ENCODE results near the gene ERC2. TPM values are rescaled to one million over a fixed set of nuclear protein-coding genes. Genes with fewer than 3 reads are reported as not detected.

Gene ERC2
- total and polyA plus RNA-seq, 2 donors (not counting 3 experiments of a cell fraction or from before 2014, with no cell fraction given): 5.6 to 15.5 TPM

DNA sequence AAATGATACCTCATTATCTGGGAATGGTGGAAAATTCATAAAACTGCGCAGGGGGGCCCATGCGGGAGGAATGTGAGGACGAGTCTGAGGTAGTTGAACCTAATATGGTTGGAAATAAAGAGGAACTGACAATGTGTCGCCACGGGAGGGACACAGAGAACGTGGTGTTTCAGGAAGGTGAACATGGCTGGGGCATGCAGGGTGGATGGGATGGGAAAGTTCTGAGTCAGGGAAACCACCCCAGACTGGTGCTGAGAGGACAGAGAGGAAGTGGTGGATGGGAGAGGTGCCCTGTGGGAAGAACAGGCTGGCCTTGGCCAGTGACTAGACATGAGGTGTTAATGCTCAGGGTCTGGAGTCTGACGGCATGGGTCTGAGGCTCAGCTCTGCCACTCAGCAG is 844.0 kb downstream of the ERC2 start:
- dilution Hi-C loops (cut with MboI; ENCODE audit: extremely low pct_ligation_motif_present, low sequenced_read_pairs): no loop called here
- no peaks in the 10 kb centered on the region for H3K27me3 ChIP-seq (ENCODE audit: control insufficient read depth in 2 of 2, insufficient read depth in 2 of 2, low read length in 2 of 2)
- no peaks in the 10 kb centered on the region for H3K9me3 ChIP-seq (replicated peaks; ENCODE audit: control insufficient read depth, insufficient read depth, low read length)
- H3K9me1 ChIP-seq (replicated peaks; ENCODE audit: control insufficient read depth, extremely low read depth, insufficient read depth, low read length): no peaks in the 10 kb centered on the region
- no TSS peak for BruUV-seq (replicated peaks)
- ChIA-PET CTCF (no interaction called here), POLR2A (no interaction called here)
- no peak overlapping the region for H3K9ac ChIP-seq (replicated peaks; ENCODE audit: extremely low read depth, insufficient read depth, low read length)
- H3K27ac ChIP-seq (ENCODE audit: insufficient read depth, low read depth, low read length): no peak overlapping the region
- intact Hi-C loops (cut with micrococcal nuclease): loop anchor here (5.0 kb wide), 1 partner anchor 137 kb away; the partner anchor contains the start of gene WNT5A
- H3K4me3 ChIP-seq (replicated peaks in 1 of 3; ENCODE audit: insufficient read depth in 1 of 3, low read depth in 1 of 3, low read length in 3 of 3): no peak overlapping the region
- no peaks in the 10 kb centered on the region for H4K20me1 ChIP-seq (replicated peaks; ENCODE audit: control insufficient read depth, extremely low read depth, insufficient read depth, low read length)
- DNase-seq (ENCODE audit: low read depth, low spot score) (no peak), FAIRE-seq (no peak)
- peaks cover 15% of the 10 kb centered on the region for H3K4me1 ChIP-seq (ENCODE audit: control insufficient read depth, extremely low read depth, insufficient read depth, low read length)
- no peak overlapping the region for H3K4me2 ChIP-seq (ENCODE audit: insufficient read depth, low read length)
- TF ChIP-seq, protein P1, sequence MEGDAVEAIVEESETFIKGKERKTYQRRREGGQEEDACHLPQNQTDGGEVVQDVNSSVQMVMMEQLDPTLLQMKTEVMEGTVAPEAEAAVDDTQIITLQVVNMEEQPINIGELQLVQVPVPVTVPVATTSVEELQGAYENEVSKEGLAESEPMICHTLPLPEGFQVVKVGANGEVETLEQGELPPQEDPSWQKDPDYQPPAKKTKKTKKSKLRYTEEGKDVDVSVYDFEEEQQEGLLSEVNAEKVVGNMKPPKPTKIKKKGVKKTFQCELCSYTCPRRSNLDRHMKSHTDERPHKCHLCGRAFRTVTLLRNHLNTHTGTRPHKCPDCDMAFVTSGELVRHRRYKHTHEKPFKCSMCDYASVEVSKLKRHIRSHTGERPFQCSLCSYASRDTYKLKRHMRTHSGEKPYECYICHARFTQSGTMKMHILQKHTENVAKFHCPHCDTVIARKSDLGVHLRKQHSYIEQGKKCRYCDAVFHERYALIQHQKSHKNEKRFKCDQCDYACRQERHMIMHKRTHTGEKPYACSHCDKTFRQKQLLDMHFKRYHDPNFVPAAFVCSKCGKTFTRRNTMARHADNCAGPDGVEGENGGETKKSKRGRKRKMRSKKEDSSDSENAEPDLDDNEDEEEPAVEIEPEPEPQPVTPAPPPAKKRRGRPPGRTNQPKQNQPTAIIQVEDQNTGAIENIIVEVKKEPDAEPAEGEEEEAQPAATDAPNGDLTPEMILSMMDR (IDR thresholded peaks at IDR 0.05; ENCODE audit: extremely low read depth in 1 of 2, insufficient read depth in 1 of 2, low read depth in 1 of 2, low read length in 2 of 2): no peak
- TF ChIP-seq POLR2A (IDR thresholded peaks at IDR 0.05; ENCODE audit: low read depth, low read length): no peak
- TF ChIP-seq MYC (IDR thresholded peaks at IDR 0.05; ENCODE audit: low read depth, low read length): no peak
- H3K36me3 ChIP-seq (ENCODE audit: control insufficient read depth in 2 of 2, extremely low read depth in 1 of 2, insufficient read depth in 2 of 2, low read length in 2 of 2): no peaks in the 10 kb centered on the region
- no peak overlapping the region for H2AFZ ChIP-seq (ENCODE audit: low read depth, low read length)
- no peaks in the 10 kb centered on the region for H3K79me2 ChIP-seq (ENCODE audit: control insufficient read depth, insufficient read depth, low read length)

DNA sequence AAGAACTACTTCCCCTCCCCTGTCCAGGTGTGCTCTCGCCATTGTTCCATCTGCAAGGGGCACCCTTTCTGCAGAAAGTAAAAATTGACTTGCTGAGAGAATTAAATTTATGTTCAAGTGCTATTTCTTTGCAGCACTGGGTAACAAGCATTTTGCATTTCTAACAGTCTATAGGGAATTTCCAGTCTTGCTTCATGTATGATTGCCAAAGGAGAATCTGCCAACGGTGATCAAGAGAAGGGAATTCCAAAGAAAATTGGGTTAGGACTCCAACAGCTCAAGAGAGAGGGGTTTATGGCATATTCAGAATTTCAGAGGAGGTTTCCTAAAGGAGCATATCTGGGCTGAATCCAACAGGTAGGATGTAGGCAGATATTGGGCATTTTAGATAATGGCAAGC is 844.5 kb downstream of the ERC2 start:
- no peaks in the 10 kb centered on the region for H3K9me3 ChIP-seq (replicated peaks; ENCODE audit: control insufficient read depth, insufficient read depth, low read length)
- H3K27ac ChIP-seq (ENCODE audit: insufficient read depth, low read depth, low read length): no peak overlapping the region
- no peaks in the 10 kb centered on the region for H3K36me3 ChIP-seq (ENCODE audit: control insufficient read depth in 2 of 2, extremely low read depth in 1 of 2, insufficient read depth in 2 of 2, low read length in 2 of 2)
- H3K9me1 ChIP-seq (replicated peaks; ENCODE audit: control insufficient read depth, extremely low read depth, insufficient read depth, low read length): no peaks in the 10 kb centered on the region
- TF ChIP-seq, protein P2, sequence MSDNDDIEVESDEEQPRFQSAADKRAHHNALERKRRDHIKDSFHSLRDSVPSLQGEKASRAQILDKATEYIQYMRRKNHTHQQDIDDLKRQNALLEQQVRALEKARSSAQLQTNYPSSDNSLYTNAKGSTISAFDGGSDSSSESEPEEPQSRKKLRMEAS (IDR thresholded peaks at IDR 0.05; ENCODE audit: insufficient read depth, insufficient read length): no peak
- TF ChIP-seq, protein P1 (IDR thresholded peaks at IDR 0.05; ENCODE audit: extremely low read depth in 1 of 2, insufficient read depth in 1 of 2, low read depth in 1 of 2, low read length in 2 of 2): no peak
- no peak for TF ChIP-seq JUN (IDR thresholded peaks at IDR 0.05; ENCODE audit: borderline replicate concordance, insufficient read depth, insufficient read length, low read depth)
- TF ChIP-seq POLR2AphosphoS5 (IDR thresholded peaks at IDR 0.05; ENCODE audit: insufficient read depth, low read depth, low read length): no peak
- TF ChIP-seq MYC (IDR thresholded peaks at IDR 0.05; ENCODE audit: low read depth, low read length): no peak
- no peak for TF ChIP-seq POLR2A (IDR thresholded peaks at IDR 0.05; ENCODE audit: low read depth, low read length)
- TF ChIP-seq EZH2 (IDR thresholded peaks at IDR 0.05; ENCODE audit: borderline replicate concordance, low read depth, low read length, severe bottlenecking): no peak
- TF ChIP-seq FOS (IDR thresholded peaks at IDR 0.05; ENCODE audit: borderline replicate concordance, insufficient read depth, low read length): no peak
- no peak for TF ChIP-seq GATA2 (IDR thresholded peaks at IDR 0.05; ENCODE audit: insufficient read depth, insufficient read length, low read depth, low read length)
- no peak overlapping the region for H3K9ac ChIP-seq (replicated peaks; ENCODE audit: extremely low read depth, insufficient read depth, low read length)
- intact Hi-C loops (cut with micrococcal nuclease): loop anchor here (5.0 kb wide), 1 partner anchor 136 kb away; the partner anchor contains the start of gene WNT5A
- H3K4me3 ChIP-seq (replicated peaks in 1 of 3; ENCODE audit: insufficient read depth in 1 of 3, low read depth in 1 of 3, low read length in 3 of 3): no peak overlapping the region
- H3K79me2 ChIP-seq (ENCODE audit: control insufficient read depth, insufficient read depth, low read length): no peaks in the 10 kb centered on the region
- FAIRE-seq: no peak
- no peaks in the 10 kb centered on the region for H3K27me3 ChIP-seq (ENCODE audit: control insufficient read depth in 2 of 2, insufficient read depth in 2 of 2, low read length in 2 of 2)
- dilution Hi-C loops (cut with MboI; ENCODE audit: extremely low pct_ligation_motif_present, low sequenced_read_pairs): no loop called here
- BruUV-seq (replicated peaks): no TSS peak
- ChIA-PET CTCF (no interaction called here), POLR2A (no interaction called here)
- no peak overlapping the region for H3K4me2 ChIP-seq (ENCODE audit: insufficient read depth, low read length)
- no peak for DNase-seq (ENCODE audit: low read depth, low spot score)
- no peak overlapping the region for H2AFZ ChIP-seq (ENCODE audit: low read depth, low read length)
- no peaks in the 10 kb centered on the region for H4K20me1 ChIP-seq (replicated peaks; ENCODE audit: control insufficient read depth, extremely low read depth, insufficient read depth, low read length)
- peaks cover 15% of the 10 kb centered on the region for H3K4me1 ChIP-seq (ENCODE audit: control insufficient read depth, extremely low read depth, insufficient read depth, low read length)
